K562 (cell line): ENCODE data around the gene MYADML2. TPM values are rescaled to one million over a fixed set of nuclear protein-coding genes. Genes with fewer than 3 reads are reported as not detected.

ENCODE experiments used
- E2F4 ChIP-seq: sonication (generic); formaldehyde crosslinking; IDR thresholded peaks from 2 replicates; pipeline ENCODE4 v1.8.0; 2022; ENCODE audit warnings: mild to moderate bottlenecking, low read depth, missing genetic modification reagents
- HDAC3 ChIP-seq: fragments of 450-650 bp; IDR thresholded peaks from 2 replicates; pipeline ENCODE4 v1.6.1; 2018; ENCODE audit warnings: borderline replicate concordance, mild to moderate bottlenecking, moderate library complexity; ENCODE audit not compliant: partially characterized antibody
- HMG20A ChIP-seq: fragments of 450-650 bp; formaldehyde crosslinking; conservative IDR thresholded peaks from 2 replicates; pipeline ENCODE4 v1.4.0; 2020; ENCODE audit warnings: mild to moderate bottlenecking, mixed read lengths
- POLR3A ChIP-seq: IDR thresholded peaks from 2 replicates; pipeline ENCODE4 v1.6.1; 2011; ENCODE audit warnings: borderline replicate concordance, mild to moderate bottlenecking, moderate library complexity; ENCODE audit not compliant: insufficient read length, insufficient read depth; ENCODE audit errors: extremely low read depth
- SMAD3 ChIP-seq: fragments of 450-650 bp; formaldehyde crosslinking; conservative IDR thresholded peaks from 2 replicates; pipeline ENCODE4 v1.4.0; 2020; ENCODE audit warnings: mild to moderate bottlenecking
- ZBTB1 ChIP-seq: sonication (generic); formaldehyde crosslinking; IDR thresholded peaks from 2 replicates; pipeline ENCODE4 v1.8.1; 2023; ENCODE audit warnings: missing genetic modification reagents, low read depth, mild to moderate bottlenecking, borderline replicate concordance
- ZNF785 ChIP-seq: fragments of 250-450 bp; sonication (Bioruptor Pico); IDR thresholded peaks from 2 replicates; pipeline ENCODE4 v1.4.0; 2020; ENCODE audit warnings: mild to moderate bottlenecking
- polyA plus RNA-seq, 8 experiments: library from polyadenylated mRNA; depleted of rRNA in 4 of 8; stranded (reverse) in 5 of 8; unstranded in 3 of 8; fragments of >200 nt; fragmentation: Nextera tagmentation in 2 of 8; fragmentation: Illumina TruSeq in 1 of 8; extraction: Ambion mirVana in 2 of 8; extraction: Trizol in 1 of 8; gene quantifications; 2 replicates each; pipeline versions ENCODE4 v1.2.1 to v1.2.3, GENCODE V29; 2011 to 2014; ENCODE audit warnings: inconsistent platforms in 1 of 8, missing spikeins in 1 of 8
- total RNA-seq, 7 experiments: library from RNA; depleted of rRNA in 6 of 7; stranded (reverse); fragments of >200 nt in 6 of 7; fragmentation: Illumina TruSeq in 2 of 7; extraction: Trizol in 2 of 7; gene quantifications; 2 replicates each; pipeline versions ENCODE4 v1.2.1 to v1.2.3, GENCODE V29; 2011 to 2021; ENCODE audit warnings: low replicate concordance in 1 of 7
- TF ChIP-seq, protein P1 (sequence below): fragments of 250-450 bp; sonication (Bioruptor Pico); IDR thresholded peaks from 2 replicates; pipeline ENCODE4 v1.5.0; 2020; ENCODE audit warnings: mild to moderate bottlenecking
- TF ChIP-seq, protein P2 (sequence below), 2 experiments: fragments of 450-650 bp in 1 of 2; sonication (generic) in 1 of 2; formaldehyde crosslinking in 1 of 2; IDR thresholded peaks in 1 of 2; conservative IDR thresholded peaks in 1 of 2; 2 replicates each; pipeline versions ENCODE4 v1.6.1 to v1.8.1; 2016 to 2023; ENCODE audit warnings: mild to moderate bottlenecking in 2 of 2, moderate library complexity in 2 of 2, inconsistent platforms in 1 of 2, missing genetic modification reagents in 1 of 2

The MYADML2 gene
- total and polyA plus RNA-seq, 9 of the 15 experiments (the other 6 are each of a cell fraction or from before 2014, with no cell fraction given), result not detected

DNA sequence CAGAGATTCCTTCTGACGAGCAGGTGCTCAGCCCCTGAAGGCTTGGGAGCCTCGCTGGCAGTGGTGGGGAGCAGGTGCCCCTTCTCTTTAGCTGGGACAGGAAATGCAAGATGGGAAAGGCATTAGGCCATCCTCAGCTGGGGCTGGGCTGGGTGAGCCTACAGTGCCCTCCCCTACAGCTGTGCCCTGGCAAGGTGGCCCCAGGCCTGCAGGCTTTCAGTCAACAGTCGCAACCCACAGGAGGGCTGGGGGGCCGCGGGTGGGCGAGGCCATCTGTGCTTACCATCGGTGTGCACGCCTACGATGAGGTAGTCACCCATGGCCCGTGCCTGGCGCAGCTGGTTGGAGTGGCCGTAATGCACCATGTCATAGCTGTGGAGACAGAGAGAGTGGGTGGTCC is 37.8 kb downstream of the MYADML2 start (continued):
- no peak for TF ChIP-seq SMAD3 (CRISPR knock-in tag)
- TF ChIP-seq, protein P1, sequence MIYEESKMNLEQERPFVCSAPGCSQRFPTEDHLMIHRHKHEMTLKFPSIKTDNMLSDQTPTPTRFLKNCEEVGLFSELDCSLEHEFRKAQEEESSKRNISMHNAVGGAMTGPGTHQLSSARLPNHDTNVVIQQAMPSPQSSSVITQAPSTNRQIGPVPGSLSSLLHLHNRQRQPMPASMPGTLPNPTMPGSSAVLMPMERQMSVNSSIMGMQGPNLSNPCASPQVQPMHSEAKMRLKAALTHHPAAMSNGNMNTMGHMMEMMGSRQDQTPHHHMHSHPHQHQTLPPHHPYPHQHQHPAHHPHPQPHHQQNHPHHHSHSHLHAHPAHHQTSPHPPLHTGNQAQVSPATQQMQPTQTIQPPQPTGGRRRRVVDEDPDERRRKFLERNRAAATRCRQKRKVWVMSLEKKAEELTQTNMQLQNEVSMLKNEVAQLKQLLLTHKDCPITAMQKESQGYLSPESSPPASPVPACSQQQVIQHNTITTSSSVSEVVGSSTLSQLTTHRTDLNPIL (CRISPR knock-in tag), result no peak
- TF ChIP-seq POLR3A, result no peak
- TF ChIP-seq ZBTB1, result no peak
- TF ChIP-seq, protein P2, sequence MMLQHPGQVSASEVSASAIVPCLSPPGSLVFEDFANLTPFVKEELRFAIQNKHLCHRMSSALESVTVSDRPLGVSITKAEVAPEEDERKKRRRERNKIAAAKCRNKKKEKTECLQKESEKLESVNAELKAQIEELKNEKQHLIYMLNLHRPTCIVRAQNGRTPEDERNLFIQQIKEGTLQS (IDR thresholded peaks at IDR 0.05), result no peak
- TF ChIP-seq, protein P2 (CRISPR knock-in tag; conservative IDR thresholded peaks at IDR 0.05), result no peak
- no peak for TF ChIP-seq ZNF785 (CRISPR knock-in tag)
- no peak for TF ChIP-seq E2F4
- no peak for TF ChIP-seq HMG20A (CRISPR knock-in tag)
- TF ChIP-seq HDAC3, result no peak
- TF ChIP-seq, all 486 proteins: peak for 0
